OCI-LY7 (cell line): ENCODE results near the gene CIC. TPM values are rescaled to one million over a fixed set of nuclear protein-coding genes. Genes with fewer than 3 reads are reported as not detected.

Experiments used
- BruUV-seq: library from RNA; stranded (reverse); fragments of 400-500 nt; replicated peaks from 2 replicates; lab custom pipeline; 2021; lab: Mats Ljungman, UMichigan
- CTCF ChIA-PET: fragments of 300-600 bp; sonication (Branson Sonifier 250); formaldehyde crosslinking; loops from one replicate; lab custom pipeline; 2022; ENCODE audit warnings: antibody characterized with exemption; ENCODE audit not compliant: unreplicated experiment; lab: Charles Lee
- POLR2A ChIA-PET: fragments of 300-600 bp; sonication (Branson Sonifier 250); formaldehyde crosslinking; loops from one replicate; lab custom pipeline; 2022; ENCODE audit warnings: antibody characterized with exemption; lab: Charles Lee
- DNase-seq: peaks from one replicate; pipeline ENCODE4 v3.0.0-alpha.2; 2015; ENCODE audit warnings: low spot score
- H2AFZ ChIP-seq: fragments of 200-600 bp; sonication (generic), shearing (Covaris generic); 2 replicates; pipeline ENCODE4 v1.6.1; 2014; ENCODE audit warnings: mild to moderate bottlenecking, antibody characterized with exemption, low read length, moderate library complexity
- H3K27ac ChIP-seq: fragments of 200-600 bp; sonication (generic); 2 replicates; pipeline ENCODE4 v1.5.1; 2014; ENCODE audit warnings: mixed run types, low read depth, mild to moderate bottlenecking, moderate library complexity, low read length, inconsistent platforms; ENCODE audit not compliant: poor library complexity, severe bottlenecking
- H3K36me3 ChIP-seq: fragments of 200-600 bp; sonication (generic); 2 replicates; pipeline ENCODE4 v1.6.1; 2014; ENCODE audit warnings: mild to moderate bottlenecking, antibody characterized with exemption, low read length, moderate library complexity, mixed read lengths; ENCODE audit not compliant: insufficient read depth
- H3K4me1 ChIP-seq: fragments of 200-600 bp; sonication (generic); 2 replicates; pipeline ENCODE4 v1.5.1; 2014; ENCODE audit warnings: mild to moderate bottlenecking, low read length; ENCODE audit not compliant: insufficient read depth, poor library complexity, severe bottlenecking
- H3K4me2 ChIP-seq: fragments of 200-600 bp; sonication (generic); 2 replicates; pipeline ENCODE4 v1.6.1; 2014; ENCODE audit warnings: mild to moderate bottlenecking, low read length
- H3K4me3 ChIP-seq: fragments of 200-600 bp; sonication (generic); 2 replicates; pipeline ENCODE4 v1.5.1; 2014; ENCODE audit warnings: mild to moderate bottlenecking, low read depth, low read length; ENCODE audit not compliant: poor library complexity, severe bottlenecking
- H3K79me2 ChIP-seq: fragments of 200-600 bp; sonication (generic); 2 replicates; pipeline ENCODE4 v1.6.1; 2016; ENCODE audit warnings: low read depth, mild to moderate bottlenecking, low read length, moderate library complexity, mixed read lengths; ENCODE audit not compliant: insufficient read depth
- H3K9me2 ChIP-seq: fragments of 200-600 bp; sonication (generic); 2 replicates; pipeline ENCODE4 v1.6.1; 2016; ENCODE audit warnings: mild to moderate bottlenecking, low read length, mixed read lengths; ENCODE audit not compliant: insufficient read depth
- H3K9me3 ChIP-seq: fragments of 200-600 bp; sonication (generic); 2 replicates; pipeline ENCODE4 v1.6.1; 2014; ENCODE audit warnings: mild to moderate bottlenecking, mixed run types, low read length, mixed read lengths
- H4K20me1 ChIP-seq: fragments of 200-600 bp; sonication (generic); 2 replicates; pipeline ENCODE4 v1.6.1; 2014; ENCODE audit warnings: mild to moderate bottlenecking, antibody characterized with exemption, low read length, moderate library complexity, mixed read lengths; ENCODE audit not compliant: insufficient read depth
- EZH2phosphoT487 ChIP-seq: fragments of 200-600 bp; sonication (generic); IDR thresholded peaks from 2 replicates; pipeline ENCODE4 v1.6.1; 2018; ENCODE audit warnings: low read depth, borderline replicate concordance, mild to moderate bottlenecking, mixed run types, antibody characterized with exemption, low read length, moderate library complexity, mixed read lengths
- intact Hi-C: fragments of 100-400 bp; cut with micrococcal nuclease; formaldehyde crosslinking; loops from one replicate; pipeline ENCODE4 v1.10.0; 2022; ENCODE audit not compliant: unreplicated experiment
- total RNA-seq, 2 experiments: library from RNA; depleted of rRNA in 1 of 2; stranded (reverse); fragments of >200 nt in 1 of 2; shearing (Covaris generic) in 1 of 2; gene quantifications; 2 replicates each; pipeline ENCODE4 v1.2.3, GENCODE V29; 2014 to 2022
- TF ChIP-seq, protein P1 (sequence below): fragments of 200-600 bp; sonication (generic); conservative IDR thresholded peaks from 2 replicates; pipeline ENCODE4 v1.5.1; 2014; ENCODE audit warnings: mild to moderate bottlenecking, antibody characterized with exemption, low read length, moderate library complexity, mixed read lengths

Gene CIC
- total RNA-seq, 2 experiments from 2014 or later, result 26.8 to 48.2 TPM

- Histone ChIP-seq H3K4me1 (peaks cover 15% of the 10 kb centered on the region), H3K36me3 (no peaks in the 10 kb centered on the region), H3K27ac (peak overlapping the region; percentile 49), H2AFZ (peak overlapping the region; percentile 79; the same call in 1 of the 2 replicates), H3K9me3 (no peaks in the 10 kb centered on the region), H3K4me2 (peak overlapping the region; percentile 94), H3K9me2 (no peaks in the 10 kb centered on the region), H3K79me2 (peaks cover 4% of the 10 kb centered on the region; the same call in 1 of the 2 replicates), H3K4me3 (peak overlapping the region; percentile 88), H4K20me1 (no peaks in the 10 kb centered on the region)
- ChIA-PET POLR2A (no interaction called here), CTCF (no interaction called here)
- intact Hi-C loops, result no loop called here
- TF ChIP-seq, protein P1, sequence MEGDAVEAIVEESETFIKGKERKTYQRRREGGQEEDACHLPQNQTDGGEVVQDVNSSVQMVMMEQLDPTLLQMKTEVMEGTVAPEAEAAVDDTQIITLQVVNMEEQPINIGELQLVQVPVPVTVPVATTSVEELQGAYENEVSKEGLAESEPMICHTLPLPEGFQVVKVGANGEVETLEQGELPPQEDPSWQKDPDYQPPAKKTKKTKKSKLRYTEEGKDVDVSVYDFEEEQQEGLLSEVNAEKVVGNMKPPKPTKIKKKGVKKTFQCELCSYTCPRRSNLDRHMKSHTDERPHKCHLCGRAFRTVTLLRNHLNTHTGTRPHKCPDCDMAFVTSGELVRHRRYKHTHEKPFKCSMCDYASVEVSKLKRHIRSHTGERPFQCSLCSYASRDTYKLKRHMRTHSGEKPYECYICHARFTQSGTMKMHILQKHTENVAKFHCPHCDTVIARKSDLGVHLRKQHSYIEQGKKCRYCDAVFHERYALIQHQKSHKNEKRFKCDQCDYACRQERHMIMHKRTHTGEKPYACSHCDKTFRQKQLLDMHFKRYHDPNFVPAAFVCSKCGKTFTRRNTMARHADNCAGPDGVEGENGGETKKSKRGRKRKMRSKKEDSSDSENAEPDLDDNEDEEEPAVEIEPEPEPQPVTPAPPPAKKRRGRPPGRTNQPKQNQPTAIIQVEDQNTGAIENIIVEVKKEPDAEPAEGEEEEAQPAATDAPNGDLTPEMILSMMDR, result no peak
- no peak for DNase-seq
- no TSS peak for BruUV-seq
Measured at GRCh38 chr19:42303101-42303464, 34.0 kb downstream of the CIC start.

GRCh38 chr19:42303876-42304275 lies 34.8 kb downstream of the CIC start:
- POLR2A ChIA-PET, result no interaction called here
- no peak overlapping the region for H3K4me3 ChIP-seq
- peaks cover 4% of the 10 kb centered on the region; the same call in 1 of the 2 replicates for H3K79me2 ChIP-seq
- no peaks in the 10 kb centered on the region for H3K9me2 ChIP-seq
- no TSS peak for BruUV-seq
- no peaks in the 10 kb centered on the region for H3K9me3 ChIP-seq
- TF ChIP-seq EZH2phosphoT487, result no peak
- TF ChIP-seq, protein P1, result no peak
- no peak overlapping the region for H3K4me2 ChIP-seq
- intact Hi-C loops, result no loop called here
- H3K27ac ChIP-seq, result no peak overlapping the region
- H3K4me1 ChIP-seq, result peaks cover 15% of the 10 kb centered on the region
- CTCF ChIA-PET, result interaction anchor here (0.6 kb wide), 1 partner anchor 179 kb away, joined by 4 read pairs; no protein-coding TSS in a partner anchor
- no peak overlapping the region for H2AFZ ChIP-seq
- no peaks in the 10 kb centered on the region for H4K20me1 ChIP-seq
- no peak for DNase-seq
- H3K36me3 ChIP-seq, result no peaks in the 10 kb centered on the region

DNA sequence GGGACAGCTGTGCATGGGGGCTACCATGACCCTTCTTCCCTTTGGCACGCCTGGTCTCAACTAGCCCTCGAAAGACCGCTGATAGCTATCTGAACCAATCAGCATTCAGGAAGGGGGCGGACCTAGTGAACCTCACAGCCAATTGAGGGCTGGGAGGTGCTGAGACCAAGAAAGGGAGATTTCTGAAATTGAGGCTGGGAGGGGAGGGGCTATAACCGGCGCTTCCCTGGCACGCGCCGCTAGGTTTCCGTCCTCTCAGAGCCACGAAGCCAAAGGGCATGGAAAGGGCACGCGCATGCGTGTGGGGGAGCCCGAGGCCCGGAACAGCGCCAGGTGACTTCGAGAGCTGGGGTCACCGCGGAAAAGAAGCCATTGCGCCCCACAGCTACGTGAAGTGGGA lies 37.6 kb downstream of the CIC start:
- Histone ChIP-seq H2AFZ (no peak overlapping the region), H3K4me1 (peaks cover 9% of the 10 kb centered on the region), H3K79me2 (peaks cover 2% of the 10 kb centered on the region; the same call in 1 of the 2 replicates), H4K20me1 (no peaks in the 10 kb centered on the region), H3K36me3 (no peaks in the 10 kb centered on the region), H3K9me3 (no peaks in the 10 kb centered on the region), H3K4me2 (no peak overlapping the region), H3K9me2 (no peaks in the 10 kb centered on the region), H3K4me3 (no peak overlapping the region), H3K27ac (no peak overlapping the region)
- intact Hi-C loops, result no loop called here
- no peak for DNase-seq
- POLR2A ChIA-PET, result no interaction called here
- TF ChIP-seq, protein P1, result no peak
- no peak for TF ChIP-seq EZH2phosphoT487
- no TSS peak for BruUV-seq
- CTCF ChIA-PET, result no interaction called here
